Right lobe of liver (tissue), 6 donors: ENCODE data around the gene TMEM87B. TPM values are rescaled to one million over a fixed set of nuclear protein-coding genes. Genes with fewer than 3 reads are reported as not detected.

ENCODE experiments used
- ATAC-seq, 4 donors: fragments of 200-7000 bp; cut with Tn5 transposase; one replicate each; pipeline ENCODE4 v1.9.1; 2020; ENCODE audit warnings: mild to moderate bottlenecking in 4 of 4, moderate library complexity in 4 of 4
- DNase-seq, 3 donors: peaks; one replicate each; pipeline ENCODE4 v3.0.0-alpha.2; 2020
- H3K27ac ChIP-seq, 3 donors: fragments of 200-600 bp; one replicate each; pipeline ENCODE4 v1.8.0; 2022
- H3K27me3 ChIP-seq, 2 donors: fragments of 200-600 bp; one replicate each; pipeline ENCODE4 v1.8.0; 2022
- H3K36me3 ChIP-seq, 4 donors: fragments of 200-600 bp; sonication (generic) in 1 of 4; one replicate each; pipeline versions ENCODE4 v1.5.1 to v1.8.0; 2017 to 2022; ENCODE audit warnings: control low read depth in 1 of 4
- H3K4me1 ChIP-seq, 4 donors: fragments of 200-600 bp; sonication (generic) in 1 of 4; one replicate each; pipeline versions ENCODE4 v1.5.1 to v1.8.0; 2017 to 2022; ENCODE audit warnings: control low read depth in 1 of 4
- H3K4me3 ChIP-seq, 3 donors: fragments of 200-600 bp; one replicate each; pipeline ENCODE4 v1.8.0; 2022
- H3K9me3 ChIP-seq, 4 donors: fragments of 200-600 bp; sonication (generic) in 1 of 4; one replicate each; pipeline versions ENCODE4 v1.5.1 to v1.8.0; 2017 to 2022; ENCODE audit warnings: control low read depth in 1 of 4
- CTCF ChIP-seq, 4 donors: fragments of 200-600 bp in 3 of 4; fragments of 450-650 bp in 1 of 4; IDR thresholded peaks; one replicate each; pipeline versions ENCODE4 v1.5.1 to v1.8.0; 2016 to 2022; ENCODE audit warnings: antibody characterized with exemption in 4 of 4, mild to moderate bottlenecking in 2 of 4
- POLR2A ChIP-seq: fragments of 450-650 bp; IDR thresholded peaks from one replicate; pipeline ENCODE4 v1.6.1; 2017; ENCODE audit warnings: antibody characterized with exemption, mild to moderate bottlenecking
- WGBS: methylation state at CpG from one replicate; pipeline ENCODE4 v1.1.6; 2018; ENCODE audit warnings: low coverage, low lambda C conversion rate; ENCODE audit not compliant: insufficient coverage; ENCODE audit errors: missing lambda C conversion rate; 5-methylcytosine and 5-hydroxymethylcytosine counted together
- intact Hi-C, 2 donors: fragments of 100-400 bp; cut with DNase I; formaldehyde crosslinking; loops; one replicate each; pipeline versions ENCODE4 v1.11.2 to v1.14.1; 2022
- total RNA-seq, 6 experiments: library from RNA; depleted of rRNA in 2 of 6; stranded (reverse); fragments of >200 nt in 2 of 6; fragmentation: NEBNext Ultra II Directional in 3 of 6; extraction: Animal tissue kit (Norgen Biotek cat#: 25700) in 3 of 6; gene quantifications; one replicate each; pipeline versions ENCODE4 v1.1.0 to v1.2.4, GENCODE V29; 2016 to 2023
- donor health status: DM: no; HTN: yes; CAD: no.
- donor health status: DM: no; HTN: no; CAD: no.
- donor health status: DM: no; HTN: no; CAD: no.
- donor health status: DM: no; HTN: yes; CAD: no.
- donor health status: DM: no; HTN: yes; CAD: no.

Gene TMEM87B
- total RNA-seq, 6 experiments from 2014 or later: 5.4 to 18.0 (median 8.8) TPM

- Histone ChIP-seq H3K4me1 (no peaks in the 10 kb centered on the region), H3K27me3 (no peaks in the 10 kb centered on the region), H3K27ac (no peak overlapping the region), H3K9me3 (no peaks in the 10 kb centered on the region), H3K36me3 (no peaks in the 10 kb centered on the region), H3K4me3 (no peak overlapping the region)
- 85% methylated on average over 6 of the region's 10 CpGs for WGBS
- no peak for ATAC-seq
- intact Hi-C loops: no loop called here
- DNase-seq: peak in 1 of 3 donors; percentile 15
- no peak for TF ChIP-seq POLR2A
- no peak for TF ChIP-seq CTCF (IDR thresholded peaks at IDR 0.05)
These were observed 97.6 kb downstream of the TMEM87B start for GRCh38 chr2:112152476-112153178.

GRCh38 chr2:112153179-112153490 lies 98.1 kb downstream of the TMEM87B start:
- ATAC-seq (no peak), DNase-seq (no peak)
- Histone ChIP-seq H3K27me3 (no peaks in the 10 kb centered on the region), H3K9me3 (no peaks in the 10 kb centered on the region), H3K4me1 (no peaks in the 10 kb centered on the region), H3K36me3 (no peaks in the 10 kb centered on the region), H3K4me3 (no peak overlapping the region), H3K27ac (no peak overlapping the region)
- WGBS: 100% methylated on average over 5 of the region's 12 CpGs
- intact Hi-C loops: no loop called here
- TF ChIP-seq POLR2A (no peak), CTCF (IDR thresholded peaks at IDR 0.05) (no peak)

GRCh38 chr2:112153501-112153900 lies 98.4 kb downstream of the TMEM87B start:
- DNase-seq (peak in 1 of 3 donors; percentile 19), ATAC-seq (no peak)
- Histone ChIP-seq H3K4me3 (no peak overlapping the region), H3K9me3 (no peaks in the 10 kb centered on the region), H3K27me3 (no peaks in the 10 kb centered on the region), H3K4me1 (no peaks in the 10 kb centered on the region), H3K27ac (no peak overlapping the region), H3K36me3 (no peaks in the 10 kb centered on the region)
- TF ChIP-seq CTCF (IDR thresholded peaks at IDR 0.05): no peak
- TF ChIP-seq POLR2A: no peak
- intact Hi-C loops: no loop called here
- 96% methylated on average over 5 of the region's 10 CpGs for WGBS

GRCh38 chr2:112154246-112155117 lies 99.4 kb downstream of the TMEM87B start:
- ATAC-seq (no peak), DNase-seq (no peak)
- Histone ChIP-seq H3K4me3 (no peak overlapping the region), H3K9me3 (no peaks in the 10 kb centered on the region), H3K27me3 (no peaks in the 10 kb centered on the region), H3K36me3 (no peaks in the 10 kb centered on the region), H3K27ac (no peak overlapping the region), H3K4me1 (no peaks in the 10 kb centered on the region)
- TF ChIP-seq CTCF (IDR thresholded peaks at IDR 0.05) (no peak), POLR2A (no peak)
- 53% methylated on average over 2 of the region's 14 CpGs for WGBS
- intact Hi-C loops: no loop called here
